HCT116 (cell line): ENCODE results near the gene SCAMP1. TPM values are rescaled to one million over a fixed set of nuclear protein-coding genes. Genes with fewer than 3 reads are reported as not detected.

Experiments
- ATAC-seq: fragments of 200-7000 bp; cut with Tn5 transposase; 2 replicates; pipeline ENCODE4 v1.9.1; 2020; ENCODE audit warnings: mild to moderate bottlenecking, moderate library complexity
- BruUV-seq: library from RNA; stranded (reverse); fragments of 400-500 nt; replicated peaks from 2 replicates; lab custom pipeline; 2021; lab: Mats Ljungman, UMichigan
- CTCF ChIA-PET: fragments of 300-600 bp; sonication (Branson Sonifier 250); formaldehyde crosslinking; loops from one replicate; lab custom pipeline; 2021; ENCODE audit warnings: antibody characterized with exemption; lab: Charles Lee
- POLR2A ChIA-PET: fragments of 300-600, 350-600 bp; sonication (Branson Sonifier 250); formaldehyde crosslinking; loops from one replicate; lab custom pipeline; 2021; ENCODE audit warnings: antibody characterized with exemption; lab: Charles Lee
- RAD21 ChIA-PET, 2 experiments: fragments of 300-600 bp; sonication (Branson Sonifier 250); formaldehyde crosslinking; loops; one replicate each; lab custom pipeline; 2023; ENCODE audit warnings: low total read pairs in 2 of 2; ENCODE audit not compliant: uncharacterized antibody in 2 of 2, unreplicated experiment in 2 of 2, low non-redundant PET in 1 of 2; lab: Charles Lee
- DNase-seq: peaks from one replicate; pipeline ENCODE4 v3.0.0-alpha.2; 2010; ENCODE audit warnings: low read depth, low spot score
- H2AFZ ChIP-seq: fragments of 200-600 bp; shearing (Covaris generic), sonication (generic); 2 replicates; pipeline ENCODE4 v1.6.1; 2017; ENCODE audit warnings: low read depth, mixed run types, mixed read lengths, antibody characterized with exemption, low read length; ENCODE audit not compliant: poor library complexity, severe bottlenecking
- H3K27ac ChIP-seq: 2 replicates; pipeline ENCODE4 v1.5.1; 2012; ENCODE audit warnings: low read depth, low read length
- H3K27me3 ChIP-seq: fragments of 200-600 bp; sonication (generic); 2 replicates; pipeline ENCODE4 v1.6.1; 2016; ENCODE audit warnings: mixed run types, low read length, mixed read lengths; ENCODE audit not compliant: insufficient read depth
- H3K36me3 ChIP-seq, 2 experiments: fragments of 200-500 bp in 1 of 2; fragments of 200-600 bp in 1 of 2; sonication (Bioruptor generic) in 1 of 2; sonication (generic) in 1 of 2; 2 replicates each; pipeline versions ENCODE4 v1.5.1 to v1.6.1; 2014 to 2016; ENCODE audit warnings: low read length in 2 of 2, inconsistent platforms in 1 of 2, mixed read lengths in 1 of 2, mixed run types in 1 of 2; ENCODE audit not compliant: insufficient read depth in 2 of 2, control insufficient read depth in 1 of 2
- H3K4me1 ChIP-seq, 2 experiments: fragments of 200-600 bp in 1 of 2; sonication (generic) in 1 of 2; 2 replicates each; pipeline versions ENCODE4 v1.5.1 to v1.6.1; 2012 to 2017; ENCODE audit warnings: low read length in 2 of 2, inconsistent platforms in 1 of 2, mild to moderate bottlenecking in 1 of 2, mixed read lengths in 1 of 2, mixed run types in 1 of 2, moderate library complexity in 1 of 2; ENCODE audit not compliant: insufficient read depth in 2 of 2, control insufficient read depth in 1 of 2
- H3K4me2 ChIP-seq: fragments of 200-600 bp; sonication (generic); 2 replicates; pipeline ENCODE4 v1.6.1; 2017; ENCODE audit warnings: mixed run types, low read length, mixed read lengths
- H3K4me3 ChIP-seq, 2 experiments: fragments of 200-600 bp in 1 of 2; sonication (generic) in 1 of 2; replicated peaks in 1 of 2; 2 replicates each; pipeline ENCODE4 v1.5.1; 2011 to 2016; ENCODE audit warnings: low read length in 2 of 2, control low read depth in 1 of 2, low read depth in 1 of 2, mild to moderate bottlenecking in 1 of 2, mixed read lengths in 1 of 2, mixed run types in 1 of 2
- H3K79me2 ChIP-seq: fragments of 200-600 bp; sonication (generic); 2 replicates; pipeline ENCODE4 v1.6.1; 2017; ENCODE audit warnings: mild to moderate bottlenecking, mixed run types, low read length, moderate library complexity, mixed read lengths; ENCODE audit not compliant: insufficient read depth
- H3K9ac ChIP-seq: fragments of 200-600 bp; sonication (generic); 2 replicates; pipeline ENCODE4 v1.6.1; 2016; ENCODE audit warnings: low read length, mixed read lengths
- H3K9me2 ChIP-seq: fragments of 200-600 bp; sonication (generic), shearing (Covaris generic); 2 replicates; pipeline ENCODE4 v1.6.1; 2017; ENCODE audit warnings: mixed run types, mild to moderate bottlenecking, moderate library complexity; ENCODE audit not compliant: insufficient read depth
- H3K9me3 ChIP-seq, 2 experiments: fragments of 200-500 bp in 1 of 2; fragments of 200-600 bp in 1 of 2; sonication (Bioruptor generic) in 1 of 2; sonication (generic) in 1 of 2; 2 replicates each; pipeline ENCODE4 v1.6.1; 2014 to 2017; ENCODE audit warnings: low read length in 2 of 2, mixed read lengths in 2 of 2, inconsistent platforms in 1 of 2, low read depth in 1 of 2, mild to moderate bottlenecking in 1 of 2, mixed run types in 1 of 2, moderate library complexity in 1 of 2; ENCODE audit not compliant: control insufficient read depth in 1 of 2, insufficient read depth in 1 of 2
- H4K20me1 ChIP-seq: fragments of 200-600 bp; sonication (generic), shearing (Covaris generic); 2 replicates; pipeline ENCODE4 v1.6.1; 2017; ENCODE audit warnings: mixed run types, mild to moderate bottlenecking, moderate library complexity; ENCODE audit not compliant: insufficient read depth
- CBX3 ChIP-seq: IDR thresholded peaks from 2 replicates; pipeline ENCODE4 v1.6.1; 2012; ENCODE audit warnings: low read depth
- CEBPB ChIP-seq: IDR thresholded peaks from 2 replicates; pipeline ENCODE4 v1.6.1; 2012; ENCODE audit warnings: low read depth
- ELF1 ChIP-seq: IDR thresholded peaks from 2 replicates; pipeline ENCODE4 v1.6.1; 2012; ENCODE audit warnings: low read depth, borderline replicate concordance
- EZH2 ChIP-seq: fragments of 200-600 bp; sonication (generic); IDR thresholded peaks from 2 replicates; pipeline ENCODE4 v1.6.1; 2017; ENCODE audit warnings: antibody characterized with exemption, mixed run types
- FOSL1 ChIP-seq: IDR thresholded peaks from 2 replicates; pipeline ENCODE4 v1.6.1; 2012; ENCODE audit warnings: low read depth
- JUND ChIP-seq: IDR thresholded peaks from 2 replicates; pipeline ENCODE4 v1.6.1; 2012
- RAD21 ChIP-seq: IDR thresholded peaks from 2 replicates; pipeline ENCODE4 v1.6.1; 2012; ENCODE audit warnings: low read depth, mild to moderate bottlenecking
- SP1 ChIP-seq: IDR thresholded peaks from 2 replicates; pipeline ENCODE4 v1.6.1; 2012; ENCODE audit warnings: low read depth
- SRF ChIP-seq: IDR thresholded peaks from 2 replicates; pipeline ENCODE4 v1.6.1; 2012; ENCODE audit warnings: low read depth
- YY1 ChIP-seq: IDR thresholded peaks from 2 replicates; pipeline ENCODE4 v1.6.1; 2011; ENCODE audit warnings: low read length, low read depth, moderate library complexity, mild to moderate bottlenecking; ENCODE audit not compliant: insufficient replicate concordance; ENCODE audit errors: extremely low read depth
- ZFX ChIP-seq: fragments of 450-650 bp; IDR thresholded peaks from 2 replicates; pipeline ENCODE4 v1.6.1; 2017
- intact Hi-C: fragments of 100-400 bp; cut with micrococcal nuclease; formaldehyde crosslinking; loops from 2 replicates; pipeline ENCODE4 v1.10.0; 2022
- total RNA-seq: library from RNA; stranded (reverse); gene quantifications from one replicate; pipeline ENCODE4 v1.2.1, GENCODE V29; 2021; ENCODE audit not compliant: unreplicated experiment
- TF ChIP-seq, protein P1 (sequence below), 3 experiments: fragments of 200-600 bp in 1 of 3; sonication (generic) in 1 of 3; IDR thresholded peaks in 2 of 3; conservative IDR thresholded peaks in 1 of 3; 2 replicates each; pipeline ENCODE4 v1.5.1; 2012 to 2017; ENCODE audit warnings: low read depth in 2 of 3, low read length in 2 of 3, antibody characterized with exemption in 1 of 3, borderline replicate concordance in 1 of 3, control low read depth in 1 of 3, mild to moderate bottlenecking in 1 of 3, mixed read lengths in 1 of 3, mixed run types in 1 of 3, moderate library complexity in 1 of 3; ENCODE audit not compliant: insufficient read depth in 1 of 3
- TF ChIP-seq, protein P2 (sequence below): IDR thresholded peaks from 2 replicates; pipeline ENCODE4 v1.6.1; 2012
- TF ChIP-seq, protein P3 (sequence below): IDR thresholded peaks from 2 replicates; pipeline ENCODE4 v1.6.1; 2012

Gene SCAMP1
- total RNA-seq, 1 experiment from 2014 or later, result 46.4 TPM

DNA sequence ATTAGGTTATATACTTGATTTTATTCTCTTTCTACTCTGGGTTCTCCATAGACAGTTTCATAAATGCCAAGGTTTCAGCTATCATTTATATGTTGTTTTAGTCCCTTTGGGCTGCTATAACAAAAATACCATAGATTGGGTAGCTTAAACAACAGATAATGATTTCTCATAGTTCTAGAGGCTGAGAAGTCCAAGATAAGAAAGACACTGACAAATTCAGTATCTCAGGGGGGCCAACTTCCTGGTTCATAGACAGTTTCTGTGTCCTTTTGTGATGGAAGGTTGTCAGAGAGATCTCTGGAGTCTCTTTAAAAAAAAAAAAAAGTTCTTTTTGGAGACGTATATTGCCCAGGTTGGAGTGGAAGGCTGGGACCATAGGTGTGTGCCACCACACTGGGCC is 113.3 kb downstream of the SCAMP1 start:
- no peaks in the 10 kb centered on the region for H3K9me3 ChIP-seq
- DNase-seq (no peak), ATAC-seq (no peak)
- no TSS peak for BruUV-seq
- H3K79me2 ChIP-seq, result no peaks in the 10 kb centered on the region
- H3K9ac ChIP-seq, result no peak overlapping the region
- no peaks in the 10 kb centered on the region for H3K27me3 ChIP-seq
- ChIA-PET RAD21 (no interaction called here), CTCF (interaction anchor here (0.8 kb wide), 1 partner anchor 98 kb away, joined by 3 read pairs; no protein-coding TSS in a partner anchor), POLR2A (interaction anchor here (0.7 kb wide), 1 partner anchor 218 kb away, joined by 4 read pairs; no protein-coding TSS in a partner anchor)
- no peak overlapping the region for H3K4me2 ChIP-seq
- no peaks in the 10 kb centered on the region for H3K9me2 ChIP-seq
- TF ChIP-seq, protein P1, sequence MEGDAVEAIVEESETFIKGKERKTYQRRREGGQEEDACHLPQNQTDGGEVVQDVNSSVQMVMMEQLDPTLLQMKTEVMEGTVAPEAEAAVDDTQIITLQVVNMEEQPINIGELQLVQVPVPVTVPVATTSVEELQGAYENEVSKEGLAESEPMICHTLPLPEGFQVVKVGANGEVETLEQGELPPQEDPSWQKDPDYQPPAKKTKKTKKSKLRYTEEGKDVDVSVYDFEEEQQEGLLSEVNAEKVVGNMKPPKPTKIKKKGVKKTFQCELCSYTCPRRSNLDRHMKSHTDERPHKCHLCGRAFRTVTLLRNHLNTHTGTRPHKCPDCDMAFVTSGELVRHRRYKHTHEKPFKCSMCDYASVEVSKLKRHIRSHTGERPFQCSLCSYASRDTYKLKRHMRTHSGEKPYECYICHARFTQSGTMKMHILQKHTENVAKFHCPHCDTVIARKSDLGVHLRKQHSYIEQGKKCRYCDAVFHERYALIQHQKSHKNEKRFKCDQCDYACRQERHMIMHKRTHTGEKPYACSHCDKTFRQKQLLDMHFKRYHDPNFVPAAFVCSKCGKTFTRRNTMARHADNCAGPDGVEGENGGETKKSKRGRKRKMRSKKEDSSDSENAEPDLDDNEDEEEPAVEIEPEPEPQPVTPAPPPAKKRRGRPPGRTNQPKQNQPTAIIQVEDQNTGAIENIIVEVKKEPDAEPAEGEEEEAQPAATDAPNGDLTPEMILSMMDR (IDR thresholded peaks at IDR 0.05 in 2 of 3, conservative IDR thresholded peaks at IDR 0.05 in 1 of 3; ENCODE audit: borderline replicate concordance in 1 of 3, insufficient read depth in 1 of 3, low read depth in 2 of 3, low read length in 2 of 3), result no peak
- no peak for TF ChIP-seq SRF
- TF ChIP-seq CBX3, result no peak
- TF ChIP-seq YY1, result no peak
- TF ChIP-seq JUND, result no peak
- TF ChIP-seq RAD21, result no peak
- no peak for TF ChIP-seq EZH2
- TF ChIP-seq, protein P2, sequence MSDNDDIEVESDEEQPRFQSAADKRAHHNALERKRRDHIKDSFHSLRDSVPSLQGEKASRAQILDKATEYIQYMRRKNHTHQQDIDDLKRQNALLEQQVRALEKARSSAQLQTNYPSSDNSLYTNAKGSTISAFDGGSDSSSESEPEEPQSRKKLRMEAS, result no peak
- TF ChIP-seq SP1, result no peak
- TF ChIP-seq CEBPB, result no peak
- TF ChIP-seq, protein P3, sequence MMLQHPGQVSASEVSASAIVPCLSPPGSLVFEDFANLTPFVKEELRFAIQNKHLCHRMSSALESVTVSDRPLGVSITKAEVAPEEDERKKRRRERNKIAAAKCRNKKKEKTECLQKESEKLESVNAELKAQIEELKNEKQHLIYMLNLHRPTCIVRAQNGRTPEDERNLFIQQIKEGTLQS, result no peak
- TF ChIP-seq FOSL1, result no peak
- no peak for TF ChIP-seq ZFX
- TF ChIP-seq ELF1, result no peak
- H3K27ac ChIP-seq, result no peak overlapping the region
- no peaks in the 10 kb centered on the region for H3K4me1 ChIP-seq
- intact Hi-C loops, result loop anchor here (5.0 kb wide), 1 partner anchor 59 kb away; no protein-coding TSS in a partner anchor
- H2AFZ ChIP-seq, result no peak overlapping the region
- H4K20me1 ChIP-seq, result no peaks in the 10 kb centered on the region
- no peak overlapping the region for H3K4me3 ChIP-seq
- H3K36me3 ChIP-seq, result no peaks in the 10 kb centered on the region
